Activated CD8-positive, alpha-beta memory T cell treated with anti-CD3 and anti-CD28 coated beads, Interleukin-2, amount 10 ng/mL, durations not matched to agents 7 days and 5 days (primary cell): ENCODE results near the gene MFAP4. TPM values are rescaled to one million over a fixed set of nuclear protein-coding genes. Genes with fewer than 3 reads are reported as not detected.
A peak's percentile ranks its signal among the peaks of the same experiment; 100 is the strongest.

ENCODE experiments used
- ATAC-seq: fragments of 150-1000 bp; cut with Tn5 transposase; one replicate; pipeline ENCODE4 v1.10.0; 2021; ENCODE audit warnings: moderate library complexity
- CTCF ChIA-PET: fragments of 350-600 bp; sonication (Branson Sonifier 250); formaldehyde crosslinking; loops from one replicate; lab custom pipeline; 2021; ENCODE audit warnings: antibody characterized with exemption; lab: Charles Lee
- DNase-seq: peaks from one replicate; pipeline ENCODE4 v3.0.0-alpha.2; 2020
- H3K27ac Mint-ChIP-seq: one replicate; pipeline ENCODE4 v1.8.0; 2021; ENCODE audit warnings: mild to moderate bottlenecking, mixed read lengths
- H3K27me3 Mint-ChIP-seq: one replicate; pipeline ENCODE4 v1.8.0; 2021; ENCODE audit warnings: mixed read lengths
- H3K36me3 Mint-ChIP-seq: one replicate; pipeline ENCODE4 v1.8.0; 2021; ENCODE audit warnings: mild to moderate bottlenecking, mixed read lengths
- H3K4me1 Mint-ChIP-seq: one replicate; pipeline ENCODE4 v1.8.0; 2021; ENCODE audit warnings: mixed read lengths
- H3K4me3 Mint-ChIP-seq: one replicate; pipeline ENCODE4 v1.8.0; 2021; ENCODE audit warnings: mild to moderate bottlenecking, moderate library complexity, mixed read lengths
- H3K9me3 Mint-ChIP-seq: one replicate; pipeline ENCODE4 v1.8.0; 2022; ENCODE audit warnings: low read depth, mixed read lengths
- total RNA-seq, 2 experiments: library from RNA; stranded (reverse); gene quantifications; one replicate each; pipeline ENCODE4 v1.2.3, GENCODE V29; 2021

Gene MFAP4
- total RNA-seq, 2 experiments from 2014 or later = not detected

DNA sequence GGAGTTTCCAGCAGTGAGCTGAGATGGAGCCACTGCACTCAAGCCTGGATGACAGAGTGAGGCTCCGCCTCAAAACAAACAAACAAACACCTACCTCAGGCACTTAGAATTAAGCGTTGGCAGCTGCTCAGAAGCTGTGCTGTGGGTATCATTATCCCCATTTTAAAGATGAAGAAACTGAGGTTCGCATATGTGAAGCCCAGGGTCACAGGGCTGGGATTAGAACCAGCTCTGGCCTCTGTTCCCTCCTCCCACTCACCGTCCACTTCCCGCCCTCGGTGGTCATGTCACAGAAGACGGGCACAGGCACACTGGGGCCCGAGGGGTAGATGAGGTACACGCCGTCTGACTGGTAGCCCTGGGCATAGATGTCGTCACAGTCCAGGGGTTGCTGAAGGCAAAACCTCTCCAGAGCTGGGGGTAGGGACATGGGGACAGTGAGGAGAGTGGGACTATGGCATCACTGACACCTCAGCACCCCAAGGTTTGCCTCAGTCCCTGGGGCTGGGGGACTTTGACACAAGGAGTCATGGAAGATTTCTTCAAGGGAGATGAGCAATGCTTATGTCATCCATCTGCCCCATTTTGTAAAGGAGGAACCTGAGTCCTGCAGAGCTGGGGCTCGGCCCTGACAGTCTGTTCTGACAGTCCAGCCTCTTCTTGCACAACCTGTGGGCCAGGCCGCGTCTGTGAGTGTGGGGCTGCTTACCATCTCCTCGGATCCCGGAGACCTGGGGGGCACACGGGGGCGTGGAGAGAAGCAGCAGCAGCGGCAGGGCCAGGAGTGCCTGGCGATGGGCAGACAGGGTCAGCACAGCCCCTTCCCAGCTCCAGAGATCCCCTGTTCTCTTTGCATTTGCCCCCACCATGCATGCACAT is 700 bp downstream of the MFAP4 start:
- Mint-ChIP-seq H3K9me3 (no peaks in the 10 kb centered on the region), H3K27ac (no peak overlapping the region), H3K4me3 (no peak overlapping the region), H3K27me3 (peaks cover 2% of the 10 kb centered on the region), H3K4me1 (no peaks in the 10 kb centered on the region), H3K36me3 (peaks cover 5% of the 10 kb centered on the region)
- ATAC-seq = no peak
- CTCF ChIA-PET = interaction anchor here (1.6 kb wide), 1 partner anchor 24 kb away, joined by 3 read pairs; the partner anchor contains the start of gene B9D1
- DNase-seq = no peak

DNA sequence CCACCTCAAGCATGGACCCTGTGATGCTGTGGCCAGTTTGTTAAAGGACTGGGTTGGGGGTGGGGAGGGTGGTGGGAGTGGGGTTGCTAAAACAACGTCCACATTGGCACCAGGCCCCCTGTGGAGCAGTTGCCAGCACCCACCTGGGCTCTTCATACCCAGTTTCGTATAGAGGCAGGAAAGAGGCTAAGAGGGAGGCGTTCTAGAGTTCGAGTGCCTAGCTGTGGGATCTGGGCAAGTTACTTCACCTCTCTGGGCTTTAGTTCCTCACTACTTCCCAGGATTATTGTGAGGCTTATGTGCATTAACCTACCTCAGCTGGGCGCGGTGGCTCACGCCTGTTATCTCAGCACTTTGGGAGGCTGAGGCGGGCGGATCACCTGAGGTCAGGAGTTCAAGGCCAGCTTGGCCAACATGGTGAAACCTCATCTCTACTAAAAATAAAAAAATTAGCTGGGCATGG is 1.4 kb downstream of the MFAP4 start:
- ATAC-seq = no peak
- DNase-seq = no peak
- Mint-ChIP-seq H3K36me3 (peaks cover 11% of the 10 kb centered on the region), H3K4me1 (no peaks in the 10 kb centered on the region), H3K27ac (no peak overlapping the region), H3K9me3 (no peaks in the 10 kb centered on the region), H3K27me3 (peaks cover 2% of the 10 kb centered on the region), H3K4me3 (no peak overlapping the region)
- CTCF ChIA-PET = interaction anchor here (1.6 kb wide), 1 partner anchor 23 kb away, joined by 3 read pairs; the partner anchor contains the start of gene B9D1

DNA sequence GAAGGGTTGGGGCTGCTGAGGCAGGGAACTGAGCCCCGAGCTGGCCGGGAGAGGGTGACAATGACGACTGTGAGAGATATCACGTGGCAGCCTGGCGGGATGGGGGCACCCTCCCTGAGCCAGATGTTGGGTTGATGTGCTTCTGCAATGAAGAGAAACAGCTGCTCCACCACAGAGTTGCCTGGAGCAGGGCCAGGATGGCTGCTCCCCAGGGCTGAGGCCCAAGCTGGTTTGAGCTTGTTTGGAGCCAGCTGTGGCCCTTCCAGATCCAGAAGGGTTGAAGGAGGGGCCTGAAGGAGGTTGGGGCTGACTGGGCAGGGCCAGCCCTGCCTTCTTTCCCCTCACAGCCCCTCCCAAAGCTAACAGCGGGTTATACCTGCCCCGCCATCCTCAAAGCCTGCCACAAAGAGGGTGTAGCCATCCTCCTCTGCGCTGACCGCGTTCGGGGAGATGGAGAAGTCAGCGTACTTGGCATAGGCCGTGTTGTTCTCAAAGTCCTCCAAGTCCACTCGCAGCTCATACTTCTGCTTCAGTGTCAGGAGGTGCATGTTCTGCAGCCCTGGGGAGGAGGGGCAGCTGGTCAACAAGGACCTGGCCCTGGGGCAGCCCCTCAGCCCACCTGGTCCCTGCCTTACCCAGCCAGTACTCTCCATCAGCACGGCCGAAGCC is 2.1 kb downstream of the MFAP4 start:
- Mint-ChIP-seq H3K27ac (no peak overlapping the region), H3K4me3 (no peak overlapping the region), H3K27me3 (no peaks in the 10 kb centered on the region), H3K9me3 (no peaks in the 10 kb centered on the region), H3K36me3 (peaks cover 15% of the 10 kb centered on the region), H3K4me1 (no peaks in the 10 kb centered on the region)
- ATAC-seq (no peak), DNase-seq (no peak)
- CTCF ChIA-PET = interaction anchor here (1.9 kb wide), 1 partner anchor 22 kb away, joined by 9 read pairs; the partner anchor contains the start of gene B9D1

DNA sequence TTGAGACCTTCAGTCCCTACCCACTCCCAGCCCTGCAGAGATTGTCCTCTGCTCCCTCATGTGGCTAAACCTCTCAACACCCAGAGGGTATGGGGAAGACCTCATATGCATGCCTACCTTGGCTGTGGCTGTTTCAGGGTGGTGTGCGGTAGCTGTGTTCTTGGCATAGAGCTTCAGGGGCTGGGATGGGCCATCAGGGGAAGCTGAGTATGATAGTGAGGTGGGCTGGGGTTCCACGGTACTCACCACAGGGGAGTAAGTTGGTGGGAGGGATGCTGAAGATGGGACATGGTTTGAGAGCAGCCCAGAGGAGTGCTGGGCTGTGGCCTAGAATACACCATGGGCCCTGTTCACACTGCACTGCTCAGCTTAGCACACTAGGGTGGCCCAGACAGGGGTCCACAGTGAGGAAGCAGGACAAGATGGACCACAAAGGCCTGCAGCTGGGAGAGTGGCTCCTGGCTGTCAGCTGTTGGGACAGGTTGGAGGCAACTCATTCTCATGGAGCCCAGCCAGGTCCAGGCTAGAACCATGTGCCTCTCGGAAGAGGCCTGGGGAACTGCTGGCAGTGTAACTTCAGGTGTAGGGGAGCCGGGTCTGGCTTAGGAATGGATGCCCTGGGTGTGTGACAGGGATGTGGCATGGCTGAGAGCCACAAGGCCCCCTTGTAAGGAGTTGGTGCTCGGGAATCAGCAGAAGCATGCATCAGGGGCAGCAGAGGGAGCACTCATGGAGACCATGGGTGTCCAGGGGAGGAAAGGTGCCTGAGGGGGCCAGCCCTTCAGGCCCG is 3.1 kb downstream of the MFAP4 start:
- no peak overlapping the region for H3K27ac Mint-ChIP-seq
- no peaks in the 10 kb centered on the region for H3K9me3 Mint-ChIP-seq
- peaks cover 6% of the 10 kb centered on the region for H3K4me1 Mint-ChIP-seq
- H3K27me3 Mint-ChIP-seq = no peaks in the 10 kb centered on the region
- H3K36me3 Mint-ChIP-seq = peaks cover 17% of the 10 kb centered on the region
- CTCF ChIA-PET = interaction anchor here (1.9 kb wide), 1 partner anchor 21 kb away, joined by 9 read pairs; the partner anchor contains the start of gene B9D1
- no peak for ATAC-seq
- H3K4me3 Mint-ChIP-seq = no peak overlapping the region
- no peak for DNase-seq

DNA sequence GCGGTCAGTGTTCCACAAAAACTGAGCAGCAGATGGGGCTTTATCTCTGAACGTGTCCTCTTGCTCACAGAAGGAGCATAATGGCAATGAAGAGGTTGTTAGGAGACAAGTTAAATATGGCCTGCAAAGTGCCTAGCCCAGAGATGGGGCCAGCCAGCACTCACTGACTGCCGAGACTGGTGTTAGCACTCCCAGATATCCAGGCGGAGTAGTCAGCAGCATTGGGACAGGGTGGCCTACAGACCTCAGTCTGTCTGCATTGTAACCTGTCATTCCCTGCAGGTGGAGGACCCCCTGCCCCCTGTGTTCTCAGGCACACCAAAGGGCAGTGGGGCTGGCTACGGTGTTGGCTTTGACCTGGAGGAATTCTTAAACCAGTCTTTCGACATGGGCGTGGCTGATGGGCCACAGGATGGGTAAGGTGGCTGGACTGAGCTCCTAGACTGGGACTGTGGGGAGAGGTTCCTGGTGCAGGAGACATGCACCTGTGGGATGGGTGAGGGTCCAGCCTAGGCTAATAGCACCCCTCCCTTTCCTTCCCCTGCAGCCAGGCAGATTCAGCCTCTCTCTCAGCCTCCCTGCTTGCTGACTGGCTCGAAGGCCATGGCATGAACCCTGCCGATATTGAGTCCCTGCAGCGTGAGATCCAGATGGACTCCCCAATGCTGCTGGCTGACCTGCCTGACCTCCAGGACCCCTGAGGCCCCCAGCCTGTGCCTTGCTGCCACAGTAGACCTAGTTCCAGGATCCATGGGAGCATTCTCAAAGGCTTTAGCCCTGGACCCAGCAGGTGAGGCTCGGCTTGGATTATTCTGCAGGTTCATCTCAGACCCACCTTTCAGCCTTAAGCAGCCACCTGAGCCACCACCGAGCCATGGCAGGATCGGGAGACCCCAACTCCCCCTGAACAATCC is 4.2 kb downstream of the MFAP4 start:
- CTCF ChIA-PET = no interaction called here
- H3K36me3 Mint-ChIP-seq = peaks cover 17% of the 10 kb centered on the region

DNA sequence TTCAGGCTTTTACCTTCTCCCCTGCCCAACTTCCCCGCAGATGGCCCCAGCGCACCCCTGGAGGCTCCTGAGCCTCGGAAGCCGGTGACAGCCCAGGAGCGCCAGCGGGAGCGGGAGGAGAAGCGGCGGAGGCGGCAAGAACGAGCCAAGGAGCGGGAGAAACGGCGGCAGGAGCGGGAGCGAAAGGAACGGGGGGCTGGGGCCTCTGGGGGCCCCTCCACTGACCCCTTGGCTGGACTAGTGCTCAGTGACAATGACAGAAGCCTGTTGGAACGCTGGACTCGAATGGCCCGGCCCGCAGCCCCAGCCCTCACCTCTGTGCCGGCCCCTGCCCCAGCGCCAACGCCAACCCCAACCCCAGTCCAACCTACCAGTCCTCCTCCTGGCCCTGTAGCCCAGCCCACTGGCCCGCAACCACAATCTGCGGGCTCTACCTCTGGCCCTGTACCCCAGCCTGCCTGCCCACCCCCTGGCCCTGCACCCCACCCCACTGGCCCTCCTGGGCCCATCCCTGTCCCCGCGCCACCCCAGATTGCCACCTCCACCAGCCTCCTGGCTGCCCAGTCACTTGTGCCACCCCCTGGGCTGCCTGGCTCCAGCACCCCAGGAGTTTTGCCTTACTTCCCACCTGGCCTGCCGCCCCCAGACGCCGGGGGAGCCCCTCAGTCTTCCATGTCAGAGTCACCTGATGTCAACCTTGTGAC is 5.1 kb downstream of the MFAP4 start:
- CTCF ChIA-PET = no interaction called here
- Mint-ChIP-seq H3K27me3 (no peaks in the 10 kb centered on the region), H3K4me3 (no peak overlapping the region), H3K36me3 (peaks cover 17% of the 10 kb centered on the region), H3K27ac (no peak overlapping the region), H3K9me3 (no peaks in the 10 kb centered on the region), H3K4me1 (peaks cover 11% of the 10 kb centered on the region)
- DNase-seq (no peak), ATAC-seq (no peak)

More for the DNA sequence above, 4.2 kb downstream of the MFAP4 start:
- Mint-ChIP-seq H3K4me1 (peaks cover 6% of the 10 kb centered on the region), H3K4me3 (no peak overlapping the region), H3K27me3 (no peaks in the 10 kb centered on the region), H3K27ac (no peak overlapping the region), H3K9me3 (no peaks in the 10 kb centered on the region)
- no peak for DNase-seq
- ATAC-seq = no peak

DNA sequence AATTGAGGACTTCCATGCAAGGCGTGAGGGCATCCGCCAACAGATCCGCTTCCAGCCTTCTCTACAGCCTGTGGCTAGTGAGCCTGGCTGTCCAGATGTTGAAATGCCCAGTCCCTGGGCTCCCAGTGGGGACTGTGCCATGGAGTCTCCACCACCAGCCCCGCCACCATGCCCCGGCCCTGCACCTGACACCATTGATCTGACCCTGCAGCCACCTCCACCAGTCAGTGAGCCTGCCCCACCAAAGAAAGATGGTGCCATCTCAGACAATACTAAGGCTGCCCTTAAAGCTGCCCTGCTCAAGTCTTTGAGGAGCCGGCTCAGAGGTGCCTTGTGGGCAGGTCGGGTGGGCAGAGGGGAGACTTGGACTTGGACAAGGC is 5.6 kb downstream of the MFAP4 start:
- H3K36me3 Mint-ChIP-seq = peaks cover 17% of the 10 kb centered on the region

DNA sequence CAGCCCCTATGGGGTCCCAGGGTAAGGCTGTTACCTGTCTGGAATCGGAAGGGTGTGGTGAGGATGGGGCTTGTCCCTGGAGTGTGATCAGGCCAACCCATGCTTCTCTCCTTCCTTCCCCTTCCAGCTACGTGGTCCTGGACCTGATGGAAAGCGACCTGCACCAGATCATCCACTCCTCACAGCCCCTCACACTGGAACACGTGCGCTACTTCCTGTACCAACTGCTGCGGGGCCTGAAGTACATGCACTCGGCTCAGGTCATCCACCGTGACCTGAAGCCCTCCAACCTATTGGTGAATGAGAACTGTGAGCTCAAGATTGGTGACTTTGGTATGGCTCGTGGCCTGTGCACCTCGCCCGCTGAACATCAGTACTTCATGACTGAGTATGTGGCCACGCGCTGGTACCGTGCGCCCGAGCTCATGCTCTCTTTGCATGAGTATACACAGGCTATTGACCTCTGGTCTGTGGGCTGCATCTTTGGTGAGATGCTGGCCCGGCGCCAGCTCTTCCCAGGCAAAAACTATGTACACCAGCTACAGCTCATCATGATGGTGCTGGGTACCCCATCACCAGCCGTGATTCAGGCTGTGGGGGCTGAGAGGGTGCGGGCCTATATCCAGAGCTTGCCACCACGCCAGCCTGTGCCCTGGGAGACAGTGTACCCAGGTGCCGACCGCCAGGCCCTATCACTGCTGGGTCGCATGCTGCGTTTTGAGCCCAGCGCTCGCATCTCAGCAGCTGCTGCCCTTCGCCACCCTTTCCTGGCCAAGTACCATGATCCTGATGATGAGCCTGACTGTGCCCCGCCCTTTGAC is 6.3 kb downstream of the MFAP4 start:
- Mint-ChIP-seq H3K36me3 (peaks cover 17% of the 10 kb centered on the region), H3K27ac (no peak overlapping the region), H3K4me1 (peaks cover 16% of the 10 kb centered on the region), H3K4me3 (no peak overlapping the region), H3K27me3 (no peaks in the 10 kb centered on the region), H3K9me3 (no peaks in the 10 kb centered on the region)
- DNase-seq (no peak), ATAC-seq (no peak)
- CTCF ChIA-PET = interaction anchor here (0.6 to 3.8 kb wide), 2 partner anchors 18 kb away, joined by 3 to 46 read pairs; partner anchors contain the start of gene B9D1

More for the DNA sequence above, 5.6 kb downstream of the MFAP4 start:
- no peaks in the 10 kb centered on the region for H3K9me3 Mint-ChIP-seq
- ATAC-seq = no peak
- CTCF ChIA-PET = interaction anchor here (0.6 kb wide), 1 partner anchor 18 kb away, joined by 3 read pairs; the partner anchor contains the start of gene B9D1
- no peak overlapping the region for H3K4me3 Mint-ChIP-seq
- H3K27ac Mint-ChIP-seq = no peak overlapping the region
- H3K4me1 Mint-ChIP-seq = peaks cover 13% of the 10 kb centered on the region
- no peak for DNase-seq
- H3K27me3 Mint-ChIP-seq = no peaks in the 10 kb centered on the region

DNA sequence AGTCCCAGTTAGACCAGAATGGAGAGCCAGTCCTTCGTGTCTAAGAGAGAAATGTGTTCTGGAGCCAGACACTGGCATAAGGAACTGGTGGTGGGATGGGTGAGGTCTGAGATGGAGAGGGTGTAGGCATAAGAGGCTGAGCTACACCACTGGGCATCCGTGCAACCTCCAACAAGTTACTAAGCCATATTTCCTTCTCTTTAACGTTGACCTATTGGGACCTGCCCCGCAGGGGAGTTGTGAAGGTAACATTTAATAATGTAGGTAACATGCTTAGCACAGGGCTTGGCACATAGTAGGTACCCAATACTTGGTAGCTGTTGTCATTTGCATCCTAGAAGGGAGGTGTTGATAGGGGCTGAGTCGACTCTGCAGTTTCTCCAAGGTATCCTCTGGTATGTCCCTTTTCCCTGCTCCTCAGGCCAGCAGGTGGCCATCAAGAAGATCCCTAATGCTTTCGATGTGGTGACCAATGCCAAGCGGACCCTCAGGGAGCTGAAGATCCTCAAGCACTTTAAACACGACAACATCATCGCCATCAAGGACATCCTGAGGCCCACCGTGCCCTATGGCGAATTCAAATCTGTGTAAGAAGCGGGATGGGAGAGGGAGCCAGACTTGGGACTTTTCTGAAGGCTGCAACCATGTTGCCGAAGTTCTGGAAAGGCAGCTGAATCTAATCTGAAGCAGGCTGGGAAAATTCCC is 7.5 kb downstream of the MFAP4 start:
- ATAC-seq (no peak), DNase-seq (no peak)
- Mint-ChIP-seq H3K9me3 (no peaks in the 10 kb centered on the region), H3K36me3 (peaks cover 17% of the 10 kb centered on the region), H3K27me3 (peaks cover 2% of the 10 kb centered on the region), H3K4me3 (peak overlapping the region; percentile 95), H3K27ac (peak overlapping the region; percentile 52), H3K4me1 (peaks cover 18% of the 10 kb centered on the region)
- CTCF ChIA-PET = interaction anchor here (2.6 to 3.8 kb wide), 3 partner anchors 10 to 68 kb away, joined by 13 to 46 read pairs (median 18); partner anchors contain the start of gene B9D1

DNA sequence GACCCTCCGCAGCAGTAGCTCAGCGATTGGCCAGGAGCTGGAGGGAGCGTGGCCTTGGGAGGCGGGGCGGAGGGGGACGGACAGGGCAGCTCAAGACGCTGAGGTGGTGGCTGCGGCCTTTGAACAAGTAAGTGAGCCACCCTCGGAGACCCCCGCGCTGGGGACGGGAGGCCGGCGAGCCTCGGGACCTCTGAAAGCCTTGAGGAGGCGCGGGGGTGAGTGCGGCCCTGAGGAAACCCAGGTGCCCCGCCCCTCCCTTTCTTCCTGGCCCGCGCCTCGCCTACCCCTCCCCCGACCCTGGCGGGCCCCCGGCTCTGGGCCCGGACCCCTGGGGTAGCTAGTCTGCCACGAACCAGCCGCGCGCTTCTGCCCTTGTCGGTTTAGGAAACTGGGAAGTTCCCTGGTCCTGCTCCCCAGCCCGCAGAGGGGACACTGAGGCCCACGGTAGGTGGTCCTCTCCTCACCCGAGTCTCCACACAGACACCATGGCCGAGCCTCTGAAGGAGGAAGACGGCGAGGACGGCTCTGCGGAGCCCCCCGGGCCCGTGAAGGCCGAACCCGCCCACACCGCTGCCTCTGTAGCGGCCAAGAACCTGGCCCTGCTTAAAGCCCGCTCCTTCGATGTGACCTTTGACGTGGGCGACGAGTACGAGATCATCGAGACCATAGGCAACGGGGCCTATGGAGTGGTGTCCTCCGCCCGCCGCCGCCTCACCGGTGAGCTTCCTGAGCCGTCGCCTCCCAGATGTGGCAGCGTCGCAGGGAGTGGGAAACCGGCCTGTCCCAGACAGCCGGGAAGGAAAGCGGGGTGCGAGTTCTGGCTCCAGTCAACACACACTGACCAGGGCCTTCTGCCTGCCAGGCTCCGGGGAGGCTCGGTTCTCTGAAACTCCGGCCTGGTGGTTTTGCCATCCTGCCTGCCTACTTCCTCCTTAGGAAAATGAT is 8.3 kb downstream of the MFAP4 start, which contains the start of gene MAPK7:
TSS of gene MAPK7 (plus strand) at position 83 of the 945 bp plus-strand sequence. CDS start at position 486, 403 bp downstream.
- H3K27me3 Mint-ChIP-seq = peaks cover 6% of the 10 kb centered on the region

More for the DNA sequence above, 8.3 kb downstream of the MFAP4 start, which contains the start of gene MAPK7:
- Mint-ChIP-seq H3K9me3 (no peaks in the 10 kb centered on the region), H3K4me3 (peak within 1 kb of the TSS; percentile 95), H3K36me3 (peaks cover 17% of the 10 kb centered on the region), H3K27ac (peak within 1 kb of the TSS; percentile 97), H3K4me1 (peaks cover 23% of the 10 kb centered on the region)
- peak; percentile 12 for ATAC-seq
- CTCF ChIA-PET = interaction anchor here (1.2 to 3.8 kb wide), 8 partner anchors 10 to 753 kb away, joined by 4 to 46 read pairs (median 9); partner anchors contain the start of gene B9D1
- no peak for DNase-seq
